Measurements from ENCODE around the gene ERG. TPM values are rescaled to one million over a fixed set of nuclear protein-coding genes. Genes with fewer than 3 reads are reported as not detected.

The ERG gene
- total RNA-seq, 4 donors from 2014 or later = 7.8 to 44.1 (median 16.8) TPM

- no peak for TF ChIP-seq CTCF (IDR thresholded peaks at IDR 0.05; ENCODE audit: low read depth)
These were observed 50.7 kb downstream of the ERG start for GRCh38 chr21:38447611-38448010.

GRCh38 chr21:38444691-38445090 lies 53.6 kb downstream of the ERG start:
- no peak for TF ChIP-seq CTCF (IDR thresholded peaks at IDR 0.05; ENCODE audit: low read depth)

- TF ChIP-seq CTCF (IDR thresholded peaks at IDR 0.05; ENCODE audit: low read depth) = no peak
These were observed 55.2 kb downstream of the ERG start for GRCh38 chr21:38443110-38443509.

GRCh38 chr21:38441153-38441552 lies 57.1 kb downstream of the ERG start:
- TF ChIP-seq CTCF (IDR thresholded peaks at IDR 0.05; ENCODE audit: low read depth) = no peak

GRCh38 chr21:38440746-38441145 lies 57.5 kb downstream of the ERG start:
- TF ChIP-seq CTCF (IDR thresholded peaks at IDR 0.05; ENCODE audit: low read depth) = no peak

- TF ChIP-seq CTCF (IDR thresholded peaks at IDR 0.05; ENCODE audit: low read depth) = no peak
These were observed 58.3 kb downstream of the ERG start for GRCh38 chr21:38439957-38440356.

- TF ChIP-seq CTCF (IDR thresholded peaks at IDR 0.05; ENCODE audit: low read depth) = no peak
These were observed 58.9 kb downstream of the ERG start for GRCh38 chr21:38439426-38439825.

Data from subcutaneous adipose tissue (tissue), 4 donors.